Measurements from ENCODE around the gene GOLGA8J. TPM values are rescaled to one million over a fixed set of nuclear protein-coding genes. Genes with fewer than 3 reads are reported as not detected.

GOLGA8J gene
- total RNA-seq = not detected in 2 replicates

GRCh38 chr15:30082655-30083054 is at the start of gene GOLGA8J:
TSS of gene GOLGA8J (plus strand) at chr15:30082955. CDS start at chr15:30083053, 98 bp downstream.

GRCh38 chr15:30134751-30135150 is 52.0 kb downstream of the GOLGA8J start, which contains the start of gene GOLGA8T:
TSS of gene GOLGA8T (plus strand) at chr15:30135051. CDS start at chr15:30135149, 98 bp downstream.

Small RNAs within 50 kb of the gene (small RNA-seq; reads per million reads assigned to genes)
- gene RF00096 = not detected
- not detected for gene RN7SL673P

Other genes starting within 250 kb of the GOLGA8J start
- gene GOLGA8T, start 52.1 kb downstream of the GOLGA8J start, total RNA-seq = not detected in 2 replicates

All from vein endothelial cell (primary cell).